Measurements from ENCODE around the gene CABLES2. TPM values are rescaled to one million over a fixed set of nuclear protein-coding genes. Genes with fewer than 3 reads are reported as not detected.

CABLES2 gene
- total RNA-seq, 2 experiments from 2014 or later: 14.8 to 22.5 TPM

- Histone ChIP-seq H3K36me3 (ENCODE audit: insufficient read depth, low read length) (peaks cover 5% of the 10 kb centered on the region; the same call in 1 of the 2 replicates), H3K4me3 (ENCODE audit: low read depth, low read length, poor library complexity, severe bottlenecking) (peak overlapping the region; percentile 86), H3K27ac (ENCODE audit: low read depth, low read length, poor library complexity, severe bottlenecking) (no peak overlapping the region), H3K4me2 (ENCODE audit: low read length) (peak overlapping the region; percentile 86), H2AFZ (ENCODE audit: low read length) (no peak overlapping the region), H3K9me3 (ENCODE audit: low read length) (no peaks in the 10 kb centered on the region), H3K79me2 (ENCODE audit: insufficient read depth, low read depth, low read length) (peaks cover 7% of the 10 kb centered on the region; the same call in 1 of the 2 replicates), H3K9me2 (ENCODE audit: insufficient read depth, low read length) (no peaks in the 10 kb centered on the region), H4K20me1 (ENCODE audit: insufficient read depth, low read length) (no peaks in the 10 kb centered on the region), H3K4me1 (ENCODE audit: insufficient read depth, low read length, poor library complexity, severe bottlenecking) (peaks cover 42% of the 10 kb centered on the region)
- POLR2A ChIA-PET: no interaction called here
- intact Hi-C loops (cut with micrococcal nuclease; ENCODE audit: unreplicated experiment): loop anchor here (2.0 to 10.0 kb wide), 5 partner anchors 19 to 386 kb away; partner anchors contain the start of genes ADRM1, RPS21 and TAF4
- no peak for TF ChIP-seq CTCF (conservative IDR thresholded peaks at IDR 0.05; ENCODE audit: low read length)
- no peak for TF ChIP-seq EZH2phosphoT487 (IDR thresholded peaks at IDR 0.05; ENCODE audit: borderline replicate concordance, low read depth, low read length)
- no peak for DNase-seq (ENCODE audit: low spot score)
- no TSS peak for BruUV-seq (replicated peaks)
- CTCF ChIA-PET (ENCODE audit: unreplicated experiment): no interaction called here
Observed at GRCh38 chr20:62405981-62406513, 1.0 kb downstream of the CABLES2 start.

- Histone ChIP-seq H3K4me2 (ENCODE audit: low read length) (peak overlapping the region; percentile 86), H3K36me3 (ENCODE audit: insufficient read depth, low read length) (peaks cover 9% of the 10 kb centered on the region; the same call in 1 of the 2 replicates), H3K9me2 (ENCODE audit: insufficient read depth, low read length) (no peaks in the 10 kb centered on the region), H2AFZ (ENCODE audit: low read length) (no peak overlapping the region), H3K4me1 (ENCODE audit: insufficient read depth, low read length, poor library complexity, severe bottlenecking) (peaks cover 38% of the 10 kb centered on the region), H4K20me1 (ENCODE audit: insufficient read depth, low read length) (no peaks in the 10 kb centered on the region), H3K4me3 (ENCODE audit: low read depth, low read length, poor library complexity, severe bottlenecking) (peak overlapping the region; percentile 86), H3K79me2 (ENCODE audit: insufficient read depth, low read depth, low read length) (peaks cover 7% of the 10 kb centered on the region; the same call in 1 of the 2 replicates), H3K27ac (ENCODE audit: low read depth, low read length, poor library complexity, severe bottlenecking) (no peak overlapping the region), H3K9me3 (ENCODE audit: low read length) (no peaks in the 10 kb centered on the region)
- ChIA-PET POLR2A (no interaction called here), CTCF (ENCODE audit: unreplicated experiment) (no interaction called here)
- no TSS peak for BruUV-seq (replicated peaks)
- no peak for DNase-seq (ENCODE audit: low spot score)
- TF ChIP-seq CTCF (conservative IDR thresholded peaks at IDR 0.05; ENCODE audit: low read length): peak; percentile 40
- TF ChIP-seq EZH2phosphoT487 (IDR thresholded peaks at IDR 0.05; ENCODE audit: borderline replicate concordance, low read depth, low read length): no peak
- intact Hi-C loops (cut with micrococcal nuclease; ENCODE audit: unreplicated experiment): loop anchor here (5.0 to 10.0 kb wide), 2 partner anchors 341 to 387 kb away; partner anchors contain the start of gene TAF4
Observed at GRCh38 chr20:62405108-62405980, 1.7 kb downstream of the CABLES2 start.

All from OCI-LY7 (cell line).